Ishikawa (cell line): ENCODE data around the gene MXD3.

ENCODE experiments used
- CREB1 ChIP-seq: IDR thresholded peaks from 2 replicates; pipeline ENCODE4 v1.6.1; 2012; ENCODE audit warnings: low read depth
- EP300 ChIP-seq: IDR thresholded peaks from 2 replicates; pipeline ENCODE4 v1.6.1; 2012; ENCODE audit warnings: borderline replicate concordance
- NFIC ChIP-seq: IDR thresholded peaks from 2 replicates; pipeline ENCODE4 v1.6.1; 2012
- TCF12 ChIP-seq: IDR thresholded peaks from 2 replicates; pipeline ENCODE4 v1.6.1; 2012; ENCODE audit warnings: low read depth
- YY1 ChIP-seq: IDR thresholded peaks from 2 replicates; pipeline ENCODE4 v1.6.1; 2012; ENCODE audit warnings: low read depth
- ZBTB7A ChIP-seq: IDR thresholded peaks from 2 replicates; pipeline ENCODE4 v1.6.1; 2012; ENCODE audit warnings: low read depth

Gene MXD3

GRCh38 chr5:177264178-177264577, 47.5 kb downstream of the MXD3 start:
- TF ChIP-seq TCF12: no peak
- TF ChIP-seq NFIC: no peak
- no peak for TF ChIP-seq YY1

- no peak for TF ChIP-seq ZBTB7A
Observed at GRCh38 chr5:177261510-177261909, 50.2 kb downstream of the MXD3 start.

GRCh38 chr5:177260961-177261360, 50.7 kb downstream of the MXD3 start:
- TF ChIP-seq NFIC (no peak), CREB1 (no peak), EP300 (no peak)
